ENCODE data around the gene AKR1B1. TPM values are rescaled to one million over a fixed set of nuclear protein-coding genes. Genes with fewer than 3 reads are reported as not detected.
"Not testable (repeated sequence)": the region's sequence is repeated elsewhere in the genome, so short reads cannot be mapped to it uniquely, and the experiment has no call there.

The AKR1B1 gene
- 29.6 TPM for total RNA-seq

GRCh38 chr7:134458806-134459698 lies at the start of gene AKR1B1:
AKR1B1 (minus strand) TSS chr7:134459100; CDS start chr7:134459062, 38 bp downstream.
- DNase-seq = peak; percentile 89

- DNase-seq = no peak
Measured at GRCh38 chr7:134505856-134506255, 47.0 kb upstream of the AKR1B1 start.

GRCh38 chr7:134504660-134505164 lies 45.8 kb upstream of the AKR1B1 start:
- DNase-seq = no peak

- no peak for DNase-seq
Measured at GRCh38 chr7:134502463-134503371, 43.8 kb upstream of the AKR1B1 start.

- no peak for DNase-seq
Measured at GRCh38 chr7:134500982-134501381, 42.1 kb upstream of the AKR1B1 start.

GRCh38 chr7:134500406-134500805 lies 41.5 kb upstream of the AKR1B1 start:
- DNase-seq = no peak

- DNase-seq = no peak
Measured at GRCh38 chr7:134495546-134495945, 36.6 kb upstream of the AKR1B1 start.

- no peak for DNase-seq
Measured at GRCh38 chr7:134493091-134493490, 34.2 kb upstream of the AKR1B1 start.

- not testable (repeated sequence) for DNase-seq
Measured at GRCh38 chr7:134487721-134488120, 28.8 kb upstream of the AKR1B1 start.

GRCh38 chr7:134485203-134485602 lies 26.3 kb upstream of the AKR1B1 start:
- no peak for DNase-seq

- no peak for DNase-seq
Measured at GRCh38 chr7:134483296-134483695, 24.4 kb upstream of the AKR1B1 start.

- DNase-seq = no peak
Measured at GRCh38 chr7:134482858-134483257, 24.0 kb upstream of the AKR1B1 start.

- DNase-seq = no peak
Measured at GRCh38 chr7:134481167-134481566, 22.3 kb upstream of the AKR1B1 start.

- no peak for DNase-seq
Measured at GRCh38 chr7:134480730-134481129, 21.8 kb upstream of the AKR1B1 start.

- no peak for DNase-seq
Measured at GRCh38 chr7:134480202-134480601, 21.3 kb upstream of the AKR1B1 start.

- DNase-seq = no peak
Measured at GRCh38 chr7:134478707-134479106, 19.8 kb upstream of the AKR1B1 start.

- no peak for DNase-seq
Measured at GRCh38 chr7:134477954-134478353, 19.1 kb upstream of the AKR1B1 start.

- no peak for DNase-seq
Measured at GRCh38 chr7:134476044-134476443, 17.1 kb upstream of the AKR1B1 start.

- DNase-seq = no peak
Measured at GRCh38 chr7:134474828-134475227, 15.9 kb upstream of the AKR1B1 start.

GRCh38 chr7:134473861-134474291 lies 15.0 kb upstream of the AKR1B1 start:
- DNase-seq = no peak

GRCh38 chr7:134472572-134473244 lies 13.8 kb upstream of the AKR1B1 start:
- no peak for DNase-seq

- no peak for DNase-seq
Measured at GRCh38 chr7:134470864-134471263, 12.0 kb upstream of the AKR1B1 start.

Measured in occipital lobe (tissue), 2 donors.